WERI-Rb-1 (cell line): Measurements from ENCODE around the gene TPM3.

ENCODE experiments used
- DNase-seq: peaks from one replicate; pipeline ENCODE4 v3.0.0-alpha.2; 2020
- H3K27ac ChIP-seq: fragments of 250-450 bp; sonication (Bioruptor Pico); 2 replicates; pipeline ENCODE4 v1.5.1; 2020; ENCODE audit warnings: mild to moderate bottlenecking, moderate library complexity
- H3K27me3 ChIP-seq: fragments of 250-450 bp; sonication (Bioruptor Pico); 2 replicates; pipeline ENCODE4 v1.5.1; 2021; ENCODE audit warnings: mild to moderate bottlenecking, low read depth, moderate library complexity; ENCODE audit not compliant: insufficient read depth, severe bottlenecking
- H3K36me3 ChIP-seq: fragments of 250-450 bp; sonication (Bioruptor Pico); 2 replicates; pipeline ENCODE4 v1.5.1; 2020; ENCODE audit warnings: mild to moderate bottlenecking, moderate library complexity
- H3K4me3 ChIP-seq: 2 replicates; pipeline ENCODE4 v1.5.1; 2011; ENCODE audit warnings: low read depth, mild to moderate bottlenecking, control low read depth, low read length
- H3K9me3 ChIP-seq: fragments of 250-450 bp; sonication (Bioruptor Pico); 2 replicates; pipeline ENCODE4 v1.5.1; 2021; ENCODE audit warnings: mild to moderate bottlenecking, moderate library complexity; ENCODE audit not compliant: severe bottlenecking
- TF ChIP-seq, protein P1 (sequence below): IDR thresholded peaks from 2 replicates; pipeline ENCODE4 v1.5.1; 2011; ENCODE audit warnings: low read depth, mild to moderate bottlenecking, control low read depth, inconsistent platforms, low read length

The TPM3 gene

GRCh38 chr1:154167461-154167860 lies 24.4 kb downstream of the TPM3 start:
- TF ChIP-seq, protein P1, sequence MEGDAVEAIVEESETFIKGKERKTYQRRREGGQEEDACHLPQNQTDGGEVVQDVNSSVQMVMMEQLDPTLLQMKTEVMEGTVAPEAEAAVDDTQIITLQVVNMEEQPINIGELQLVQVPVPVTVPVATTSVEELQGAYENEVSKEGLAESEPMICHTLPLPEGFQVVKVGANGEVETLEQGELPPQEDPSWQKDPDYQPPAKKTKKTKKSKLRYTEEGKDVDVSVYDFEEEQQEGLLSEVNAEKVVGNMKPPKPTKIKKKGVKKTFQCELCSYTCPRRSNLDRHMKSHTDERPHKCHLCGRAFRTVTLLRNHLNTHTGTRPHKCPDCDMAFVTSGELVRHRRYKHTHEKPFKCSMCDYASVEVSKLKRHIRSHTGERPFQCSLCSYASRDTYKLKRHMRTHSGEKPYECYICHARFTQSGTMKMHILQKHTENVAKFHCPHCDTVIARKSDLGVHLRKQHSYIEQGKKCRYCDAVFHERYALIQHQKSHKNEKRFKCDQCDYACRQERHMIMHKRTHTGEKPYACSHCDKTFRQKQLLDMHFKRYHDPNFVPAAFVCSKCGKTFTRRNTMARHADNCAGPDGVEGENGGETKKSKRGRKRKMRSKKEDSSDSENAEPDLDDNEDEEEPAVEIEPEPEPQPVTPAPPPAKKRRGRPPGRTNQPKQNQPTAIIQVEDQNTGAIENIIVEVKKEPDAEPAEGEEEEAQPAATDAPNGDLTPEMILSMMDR, result no peak
- peaks cover 100% of the 10 kb centered on the region for H3K36me3 ChIP-seq
- no peaks in the 10 kb centered on the region for H3K27me3 ChIP-seq
- no peak overlapping the region for H3K4me3 ChIP-seq
- no peaks in the 10 kb centered on the region for H3K9me3 ChIP-seq
- H3K27ac ChIP-seq, result no peak overlapping the region
- DNase-seq, result no peak

DNA sequence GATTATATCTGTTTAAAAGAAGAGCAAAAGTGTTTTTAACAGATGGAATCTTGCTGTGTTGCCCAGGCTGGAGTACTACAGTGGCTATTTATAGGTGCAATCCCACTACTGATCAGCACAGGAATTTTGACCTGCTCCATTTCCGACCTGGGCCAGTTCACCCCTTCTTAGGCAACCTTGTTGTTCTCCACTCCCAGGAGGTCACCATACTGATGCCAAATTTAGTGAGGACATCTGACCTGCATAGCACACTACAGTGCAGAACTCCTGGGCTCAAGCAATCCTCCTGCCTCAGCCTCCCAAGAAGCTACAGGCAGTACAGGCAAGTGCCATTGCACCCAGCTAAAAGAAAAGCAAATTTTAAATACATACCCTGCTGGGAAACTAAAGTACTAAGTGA lies 25.7 kb downstream of the TPM3 start:
- no peak for DNase-seq
- no peak overlapping the region for H3K4me3 ChIP-seq
- no peaks in the 10 kb centered on the region for H3K9me3 ChIP-seq
- H3K27ac ChIP-seq, result no peak overlapping the region
- TF ChIP-seq, protein P1, result no peak
- peaks cover 97% of the 10 kb centered on the region for H3K36me3 ChIP-seq
- no peaks in the 10 kb centered on the region for H3K27me3 ChIP-seq

DNA sequence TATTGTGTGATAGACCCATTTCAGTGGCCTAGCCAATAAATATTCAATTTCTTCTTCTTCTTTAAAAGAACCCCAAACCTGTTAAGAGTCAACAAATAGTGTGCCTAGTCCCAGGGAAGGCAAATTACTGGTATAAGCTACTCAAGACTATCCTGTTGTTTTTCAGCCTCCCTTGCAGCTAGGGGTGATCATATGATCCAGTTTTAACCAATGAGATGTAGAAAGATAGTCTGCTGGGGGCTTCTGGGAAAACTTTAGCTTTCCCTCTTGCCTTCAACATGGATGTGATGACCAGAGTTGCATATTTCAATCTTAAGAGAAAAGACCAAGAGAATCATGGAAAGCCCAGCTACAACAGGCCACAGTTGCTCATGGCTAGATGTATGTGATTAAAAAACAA lies 32.3 kb downstream of the TPM3 start:
- DNase-seq, result no peak
- Histone ChIP-seq H3K9me3 (no peaks in the 10 kb centered on the region), H3K4me3 (no peak overlapping the region), H3K36me3 (peaks cover 95% of the 10 kb centered on the region), H3K27ac (no peak overlapping the region), H3K27me3 (no peaks in the 10 kb centered on the region)
- TF ChIP-seq, protein P1, result no peak

- no peak overlapping the region for H3K27ac ChIP-seq
- no peaks in the 10 kb centered on the region for H3K27me3 ChIP-seq
- peaks cover 89% of the 10 kb centered on the region for H3K36me3 ChIP-seq
- TF ChIP-seq, protein P1, result no peak
- DNase-seq, result no peak
- H3K4me3 ChIP-seq, result no peak overlapping the region
- no peaks in the 10 kb centered on the region for H3K9me3 ChIP-seq
Observed at GRCh38 chr1:154158307-154159125, 33.4 kb downstream of the TPM3 start.

DNA sequence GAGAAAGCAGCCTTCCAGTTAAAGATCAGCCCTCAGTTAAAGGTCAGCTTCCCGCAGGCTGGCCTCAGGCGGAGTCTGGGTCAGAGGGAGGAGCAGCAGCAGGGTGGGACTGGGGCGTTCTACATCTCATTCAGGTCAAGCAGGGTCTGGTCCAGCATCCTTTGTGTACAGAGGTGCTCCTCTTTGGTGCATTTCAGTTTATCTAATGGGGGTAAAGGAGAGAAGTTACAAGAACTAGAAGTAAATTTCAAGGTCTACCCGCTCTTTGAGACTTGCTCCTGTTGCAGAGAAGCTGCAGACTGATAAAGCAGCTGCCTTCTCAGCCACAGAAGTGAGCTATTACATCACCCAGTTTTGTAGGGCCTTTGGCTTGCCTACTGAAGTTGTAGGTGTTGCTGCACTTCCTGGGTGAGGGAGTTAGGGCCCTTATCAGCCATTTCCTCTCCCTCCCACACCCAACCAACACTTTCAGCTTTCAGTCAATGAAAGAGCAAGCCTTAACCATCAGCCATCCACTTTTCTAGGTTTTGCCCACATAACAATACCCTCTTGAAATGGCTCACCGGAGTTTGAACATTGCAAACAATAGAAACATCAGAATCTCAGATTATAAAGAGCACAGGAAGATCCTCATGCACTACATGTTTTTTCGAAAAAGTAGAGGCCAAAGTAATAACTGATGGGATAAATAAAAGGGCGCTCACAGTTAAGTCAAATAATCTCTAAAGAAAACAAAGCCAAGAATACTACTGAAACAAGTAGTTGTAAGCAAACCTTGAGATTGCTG lies 34.2 kb downstream of the TPM3 start:
- Histone ChIP-seq H3K27ac (no peak overlapping the region), H3K27me3 (no peaks in the 10 kb centered on the region), H3K36me3 (peaks cover 81% of the 10 kb centered on the region), H3K9me3 (no peaks in the 10 kb centered on the region), H3K4me3 (no peak overlapping the region)
- DNase-seq, result no peak
- TF ChIP-seq, protein P1, result no peak
